Measurements from ENCODE around the gene SEPTIN8.

SEPTIN8 gene

DNA sequence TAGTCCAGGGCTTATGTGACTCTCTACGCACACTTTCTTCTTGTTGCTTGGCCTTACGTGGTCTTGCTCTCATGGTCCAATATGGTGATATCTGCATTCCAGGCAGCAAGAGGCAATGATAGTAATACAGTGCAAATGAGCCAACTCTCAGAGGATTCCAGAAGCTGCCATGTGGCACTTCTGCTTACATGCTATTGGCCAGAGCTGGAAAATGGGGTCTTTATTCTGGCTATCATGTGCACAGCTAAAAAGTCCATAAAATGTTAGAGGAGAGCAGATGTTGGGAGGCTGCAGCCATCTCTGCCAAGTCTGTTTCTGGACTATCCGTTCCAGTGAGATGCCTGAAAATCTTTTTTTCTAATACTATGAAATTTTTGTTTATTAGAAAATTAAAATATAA, 2.9 kb upstream of the SEPTIN8 start:
- no peak for DNase-seq

DNA sequence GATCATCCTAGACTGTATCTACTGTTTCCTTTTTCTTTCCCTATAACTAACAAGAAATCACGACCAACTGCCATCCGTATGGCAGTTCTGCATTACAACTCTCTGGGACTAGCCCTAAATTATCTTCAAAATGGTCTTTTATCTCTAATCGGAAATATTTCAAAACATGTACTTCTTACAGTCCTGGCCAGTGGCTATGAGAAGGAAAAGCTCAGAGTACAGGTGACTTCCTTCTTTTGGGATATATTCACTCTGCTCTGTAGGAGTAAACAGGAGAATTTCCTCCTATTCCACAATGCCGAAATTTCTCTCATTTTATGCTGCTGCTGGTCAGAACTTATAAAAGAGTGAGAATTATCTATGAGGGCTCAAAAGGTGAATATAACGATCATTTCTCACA, 1.8 kb upstream of the SEPTIN8 start:
- no peak for DNase-seq

DNA sequence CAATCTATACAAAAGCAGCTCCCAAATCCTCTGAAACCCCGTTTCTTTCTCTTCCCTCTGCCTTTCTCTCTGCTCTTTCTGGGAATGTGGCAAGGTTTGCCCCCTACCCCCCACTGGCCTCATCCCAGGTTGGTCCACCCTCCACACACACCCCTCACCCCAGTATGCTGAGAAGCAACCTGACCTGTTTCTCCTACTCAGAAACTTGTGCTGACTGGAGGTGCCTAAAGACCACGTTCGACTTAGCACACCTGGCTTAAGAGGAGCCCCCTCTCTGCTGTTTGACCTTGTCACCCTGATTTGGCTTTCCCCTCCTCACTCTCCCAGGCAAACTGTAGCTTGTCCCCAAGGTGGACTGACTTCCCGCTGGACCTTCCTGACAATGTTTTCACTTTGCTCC, 1.1 kb upstream of the SEPTIN8 start:
- no peak for DNase-seq

DNA sequence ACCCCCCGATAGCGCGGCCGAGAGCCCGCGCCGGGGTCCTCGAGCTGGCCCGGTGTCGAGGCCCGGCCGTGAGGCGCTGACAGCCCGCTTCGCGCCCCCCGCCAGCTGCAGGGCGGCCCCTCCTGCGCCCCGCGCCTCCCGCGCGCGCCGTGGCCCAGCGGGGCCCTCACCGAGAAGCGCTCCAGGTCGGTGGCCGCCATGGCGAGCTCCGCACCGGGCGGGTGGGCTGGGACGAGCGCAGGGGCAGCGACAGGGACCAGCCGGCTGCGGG, 166 bp downstream of the SEPTIN8 start:
- no peak for DNase-seq

DNA sequence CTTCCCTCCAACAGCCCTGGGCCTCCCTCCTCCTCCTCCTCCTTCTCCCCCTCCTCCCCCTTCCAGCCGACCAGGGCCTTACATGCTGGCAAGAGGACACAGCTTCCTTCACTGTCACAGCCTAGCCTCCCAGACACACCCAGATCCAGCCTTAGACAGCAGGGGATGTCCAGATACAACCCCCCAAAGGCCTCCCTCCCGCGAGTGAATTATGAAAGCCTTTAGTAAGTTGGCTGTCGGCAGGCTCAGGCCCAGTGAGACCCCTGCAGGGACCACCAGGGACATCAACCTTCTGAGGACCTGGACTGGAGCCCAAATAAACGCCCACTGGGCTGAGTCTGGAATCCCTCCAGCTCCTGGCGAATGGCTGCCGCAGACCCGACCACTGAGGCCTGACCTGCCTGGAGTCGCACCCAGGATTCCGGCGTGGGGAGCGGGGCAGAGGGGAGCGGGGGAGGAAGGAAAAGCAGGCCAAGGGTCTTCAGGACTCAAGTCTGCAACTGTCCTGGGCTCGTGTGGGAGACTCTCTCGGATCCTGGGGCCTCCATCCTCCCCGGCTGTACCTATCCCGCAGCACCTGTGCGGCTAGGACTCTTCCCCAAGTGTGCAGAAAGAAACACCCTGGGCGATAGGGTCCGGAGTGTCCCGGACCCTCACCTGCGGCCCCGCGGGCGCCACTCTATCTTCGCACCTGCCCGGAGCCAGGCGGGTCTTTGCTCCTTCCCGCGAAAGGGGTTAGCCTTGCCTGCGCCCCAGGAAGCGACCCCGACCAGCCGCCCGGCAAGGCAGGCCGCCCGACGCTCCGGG, 705 bp downstream of the SEPTIN8 start:
- no peak for DNase-seq

DNA sequence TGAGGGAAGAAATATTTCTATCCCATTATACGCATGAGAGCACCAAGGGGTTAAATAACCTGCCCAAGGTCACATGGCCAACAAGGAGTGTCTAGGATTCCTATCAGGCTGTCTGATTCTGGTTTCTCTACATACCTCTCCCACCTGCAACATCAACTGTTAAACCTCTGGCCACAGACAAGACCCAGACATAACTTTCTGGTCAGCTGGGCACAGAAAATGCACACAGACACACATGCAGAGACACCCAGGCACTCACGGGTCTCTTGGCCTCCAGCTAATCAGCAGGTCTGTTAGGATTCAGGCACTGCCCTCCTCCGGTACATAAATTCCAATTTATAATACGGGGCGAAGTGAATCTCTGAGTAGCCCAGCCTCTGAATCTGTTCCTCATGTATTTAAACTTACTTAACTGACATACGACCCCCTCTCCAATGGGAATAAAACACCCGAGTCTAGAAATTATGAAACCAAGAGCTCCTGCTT, 1.5 kb downstream of the SEPTIN8 start:
- DNase-seq, result no peak

DNA sequence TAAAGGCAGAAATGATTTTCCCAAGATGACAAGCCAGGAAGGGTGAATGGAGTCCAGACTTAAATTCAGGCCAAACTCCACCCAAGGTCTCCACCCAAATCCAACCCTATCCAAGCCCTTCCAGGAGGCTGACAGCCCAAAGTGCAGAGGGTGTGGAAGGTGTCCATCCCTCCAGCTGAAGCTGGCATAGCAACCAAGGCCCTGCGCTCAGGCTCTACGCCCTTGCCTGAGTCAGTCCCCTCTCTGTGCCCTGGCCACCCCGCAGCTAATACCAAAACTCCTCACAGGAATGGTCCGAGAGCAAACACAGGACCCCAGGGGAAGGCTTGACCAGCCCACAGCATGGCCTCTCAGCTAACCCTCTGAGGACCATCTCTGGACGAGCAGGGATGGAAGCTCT, 2.1 kb downstream of the SEPTIN8 start:
- DNase-seq, result no peak

DNA sequence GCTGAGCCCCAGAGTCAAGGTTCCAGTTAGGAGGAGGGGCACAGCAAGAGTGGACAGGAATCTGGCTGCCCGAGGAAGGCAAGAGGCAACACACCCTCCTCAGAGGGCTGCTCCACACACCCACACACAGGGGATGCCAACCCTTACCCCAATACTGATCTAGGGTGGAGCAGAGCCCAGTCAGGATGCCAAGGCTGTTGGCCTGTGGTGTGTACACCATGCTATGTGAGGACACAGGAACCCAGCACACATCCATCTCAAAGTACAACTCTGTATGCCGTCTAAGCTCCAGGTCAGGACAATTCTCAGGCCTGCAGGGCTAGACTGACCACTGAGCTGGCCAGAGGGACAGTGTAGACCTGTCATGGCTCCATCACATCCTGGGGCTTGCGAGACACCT, 2.6 kb downstream of the SEPTIN8 start:
- no peak for DNase-seq

DNA sequence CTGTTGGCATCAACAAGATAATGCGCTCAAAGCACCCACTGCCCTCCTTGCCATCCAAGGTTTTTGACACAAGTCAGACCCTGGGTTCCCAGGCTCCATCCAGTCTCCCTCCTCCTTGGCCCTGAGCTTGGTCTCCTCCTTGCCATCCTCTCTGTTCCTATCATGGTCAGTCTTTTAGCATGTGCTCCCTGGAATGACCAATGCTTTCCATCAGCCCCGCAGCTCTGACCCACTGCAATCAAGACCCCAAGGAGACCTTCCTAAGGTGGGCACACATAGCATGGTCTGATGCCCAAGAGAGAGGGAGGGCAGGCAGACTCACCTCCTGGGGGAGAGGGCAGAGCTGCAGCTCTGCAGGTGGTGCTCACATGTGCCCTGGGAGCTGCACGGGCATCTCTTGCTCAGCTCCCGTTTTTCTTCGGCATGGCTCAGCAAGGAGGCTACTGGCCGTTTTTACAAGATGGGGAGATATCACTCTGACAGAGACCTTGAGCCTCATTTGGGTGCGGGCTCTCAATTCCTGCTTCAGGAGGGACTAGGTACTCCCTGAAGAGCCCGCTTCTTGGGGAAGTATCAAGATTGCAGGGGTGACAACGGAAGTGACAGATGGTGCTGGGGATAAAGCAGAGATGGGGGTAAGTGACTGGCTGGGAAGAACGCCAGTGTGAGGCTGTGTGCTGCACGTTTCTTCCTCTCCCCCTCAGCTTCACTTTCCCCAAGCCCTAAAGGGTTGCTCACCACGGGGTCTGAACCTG, 3.3 kb downstream of the SEPTIN8 start:
- no peak for DNase-seq

DNA sequence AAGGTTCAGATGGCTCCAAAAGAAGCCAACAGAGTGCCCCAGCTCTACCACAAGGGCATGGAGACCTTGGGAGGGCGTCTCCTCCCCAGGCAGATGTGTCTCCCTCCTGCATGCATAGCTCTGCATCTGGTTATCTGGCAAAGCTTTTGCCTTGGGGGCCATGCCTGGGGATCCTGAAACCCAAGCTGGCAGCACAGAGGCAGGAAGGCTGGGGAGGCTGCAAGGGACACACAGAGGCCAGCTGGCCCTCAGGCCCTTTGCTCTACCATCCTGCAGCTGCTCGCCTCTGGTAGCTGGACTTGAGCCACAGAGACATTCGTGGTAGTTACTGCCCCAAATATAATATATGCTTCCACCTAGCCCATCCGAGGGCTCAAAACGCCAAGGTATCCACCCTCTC, 3.9 kb downstream of the SEPTIN8 start:
- DNase-seq, result no peak

DNA sequence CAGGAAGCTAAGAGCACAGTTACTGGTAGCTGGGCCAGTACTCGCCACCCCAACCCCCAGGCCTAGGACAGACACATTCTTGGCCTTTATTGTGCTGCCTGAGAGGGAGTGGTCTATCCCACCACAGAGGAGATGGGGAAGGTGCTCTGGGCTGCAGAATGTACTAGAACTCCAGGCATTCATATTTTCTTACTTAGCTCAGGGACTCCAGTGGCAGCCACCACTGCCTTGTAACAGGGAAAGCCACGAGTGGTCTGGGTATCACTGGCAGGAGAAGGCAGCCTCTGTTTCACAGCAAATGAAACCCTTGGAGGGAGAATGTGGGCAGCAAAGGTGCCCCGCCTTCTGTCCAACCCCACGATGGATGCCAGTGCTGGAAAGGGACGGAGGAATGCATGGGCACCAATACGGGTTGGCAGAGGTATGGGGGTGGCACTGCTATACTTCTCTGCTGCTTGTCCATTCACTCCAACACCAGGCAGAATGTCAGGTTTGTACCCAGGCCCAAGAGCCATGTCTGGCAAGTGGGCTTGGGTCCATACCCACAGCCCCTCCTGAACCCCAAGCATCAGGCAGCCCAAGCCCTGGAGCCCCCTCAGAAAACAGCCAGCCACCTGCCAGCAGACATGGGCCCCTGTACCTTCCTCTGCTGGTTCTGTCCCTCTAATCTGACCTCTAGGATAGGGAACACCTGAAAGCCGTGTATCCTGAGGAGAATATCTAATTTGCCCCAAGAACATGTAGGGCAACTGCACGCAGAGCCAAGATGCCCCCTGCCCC, 4.6 kb downstream of the SEPTIN8 start:
- no peak for DNase-seq

DNA sequence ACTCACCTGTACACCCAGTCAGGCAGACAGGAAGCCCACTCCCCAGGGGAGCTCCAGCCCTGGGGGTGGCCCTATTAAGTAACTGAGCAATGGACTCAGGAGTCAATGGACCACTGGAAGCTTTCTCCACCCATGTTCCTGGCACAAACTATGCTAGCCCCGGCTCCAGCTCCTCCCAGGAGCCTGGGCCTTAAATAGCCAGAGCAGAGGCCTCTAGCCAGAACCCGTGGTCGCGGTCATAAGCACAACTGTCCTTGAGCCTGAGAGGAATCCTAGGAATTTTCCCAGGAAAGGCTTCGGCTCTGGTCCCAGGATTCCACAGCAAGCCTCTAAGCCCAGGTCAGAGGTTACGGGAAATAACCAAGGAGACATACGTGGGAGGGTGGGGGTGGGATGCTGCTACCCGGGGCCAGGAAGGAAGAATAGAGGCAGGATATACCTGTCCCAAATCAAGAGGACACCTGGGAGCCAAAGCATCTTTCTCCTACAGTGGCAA, 5.5 kb downstream of the SEPTIN8 start:
- DNase-seq, result no peak

DNA sequence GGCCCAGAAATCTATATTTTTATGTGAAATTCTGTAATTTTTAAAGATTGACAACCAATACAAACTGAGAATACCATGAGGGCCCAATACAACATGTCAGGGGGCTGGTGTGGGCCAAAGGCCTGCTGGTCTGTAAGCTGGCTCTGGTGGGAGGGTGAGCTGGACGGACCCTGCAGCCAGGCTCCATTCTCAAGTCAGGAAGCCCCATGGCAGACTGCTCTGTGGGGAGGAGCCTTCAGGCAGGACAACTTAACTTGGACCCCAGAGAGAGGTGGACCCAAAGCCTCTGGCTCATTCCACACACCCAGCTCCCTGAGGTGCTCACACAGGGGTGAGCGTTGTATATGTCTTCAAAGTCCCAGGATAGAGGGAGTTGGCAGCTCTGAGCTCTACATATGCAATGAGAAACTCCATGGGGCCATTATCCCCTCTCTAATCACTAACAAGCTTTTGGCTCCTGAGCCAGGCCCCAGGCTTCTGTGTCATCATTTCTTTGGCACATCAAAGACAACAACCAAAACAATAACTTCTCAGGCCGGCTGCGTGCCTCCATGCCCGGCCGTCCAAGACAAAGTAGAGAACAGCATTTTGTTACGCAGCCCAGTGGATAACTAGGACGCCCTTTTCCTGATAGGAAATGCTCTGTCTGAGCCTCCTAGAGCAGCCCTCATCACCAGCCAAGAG, 6.4 kb downstream of the SEPTIN8 start:
- DNase-seq, result no peak

DNA sequence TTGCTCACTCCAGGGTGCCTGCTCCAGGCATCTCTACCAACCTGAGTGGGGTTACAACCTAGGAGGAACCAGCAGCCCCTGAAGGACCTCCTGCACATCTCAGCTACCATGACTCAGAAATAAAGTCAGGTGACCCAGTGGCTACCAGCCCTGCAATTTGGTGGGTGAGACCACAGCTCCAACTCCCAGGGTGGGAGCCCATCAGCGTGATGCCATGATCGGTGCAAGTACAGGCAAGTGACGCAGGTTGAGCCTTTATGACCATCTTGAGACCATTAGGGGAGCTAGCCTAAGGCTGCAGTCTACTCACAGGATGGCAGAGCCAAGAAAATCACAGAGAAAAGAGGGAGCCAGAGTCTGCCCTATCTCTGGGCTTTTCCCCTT, 8.6 kb downstream of the SEPTIN8 start:
- DNase-seq, result no peak

DNA sequence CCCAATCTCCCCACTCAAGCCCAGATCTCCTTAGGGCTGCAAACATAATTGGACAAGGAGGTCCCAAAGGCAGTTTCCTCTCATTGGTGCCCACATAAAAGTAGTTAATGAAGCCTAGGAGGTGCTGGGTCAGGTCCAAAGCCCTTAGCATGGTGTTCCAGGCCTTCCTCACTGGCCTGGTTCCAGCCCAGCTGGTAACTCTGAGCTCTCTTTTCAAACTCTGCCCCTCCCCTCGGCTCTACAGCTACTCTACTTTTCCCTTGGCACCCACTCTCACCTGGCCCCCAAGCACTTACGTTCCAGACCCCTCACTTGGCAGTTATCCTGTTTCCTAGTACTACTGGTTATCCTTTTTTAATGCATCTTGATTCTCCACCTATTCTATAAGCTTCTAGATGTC, 9.9 kb downstream of the SEPTIN8 start:
- DNase-seq, result no peak

DNA sequence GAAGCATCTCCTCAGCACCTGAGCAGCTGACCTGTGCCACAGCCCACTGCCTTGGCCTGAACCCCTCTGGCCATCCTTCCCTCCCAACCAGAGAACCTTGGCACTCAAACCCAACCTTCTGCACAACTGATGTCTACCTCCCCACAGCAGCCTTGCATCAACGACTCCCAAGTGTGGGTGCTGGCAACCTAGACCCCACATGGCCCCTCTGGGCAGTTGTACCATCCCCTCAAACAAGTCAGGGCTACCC, 10.3 kb downstream of the SEPTIN8 start:
- no peak for DNase-seq

DNA sequence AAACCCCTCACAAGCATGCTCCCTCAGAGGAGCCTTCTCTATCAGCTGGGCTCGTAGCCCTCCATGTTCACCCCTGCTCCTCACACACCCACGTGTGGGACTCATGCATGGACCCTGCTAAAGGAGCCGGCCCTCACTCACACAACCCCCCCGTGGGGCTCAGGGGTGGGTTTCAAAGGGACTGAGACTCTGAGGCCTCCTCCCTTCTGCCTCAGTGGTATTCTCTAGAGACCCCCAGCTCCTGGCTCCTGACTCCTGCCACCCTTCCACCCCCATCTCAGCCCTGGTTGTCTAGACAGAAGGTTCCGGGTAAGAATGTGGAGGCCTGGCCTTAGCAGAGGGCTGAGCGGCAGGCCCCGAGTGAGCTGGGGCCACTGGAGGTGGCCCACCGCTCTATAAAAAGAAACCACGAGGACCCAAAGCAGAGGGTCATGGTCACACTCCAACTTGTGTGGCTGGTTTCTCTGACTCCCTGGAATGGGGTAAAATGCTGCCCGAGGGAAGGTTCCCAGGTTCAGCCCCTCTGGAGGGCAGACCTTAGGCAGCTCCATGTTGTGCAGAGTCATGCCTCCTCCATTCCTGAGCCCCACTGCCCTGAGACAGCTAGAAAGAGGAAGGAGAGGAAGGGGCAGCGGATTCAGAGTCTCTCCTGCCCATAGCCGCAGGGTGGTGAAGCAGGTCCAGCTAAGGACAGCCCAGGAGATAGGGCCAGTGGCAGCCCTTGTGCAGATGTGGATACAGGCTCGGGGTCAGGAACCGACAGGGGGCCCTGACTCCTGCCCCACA, 10.8 kb downstream of the SEPTIN8 start:
- no peak for DNase-seq

DNA sequence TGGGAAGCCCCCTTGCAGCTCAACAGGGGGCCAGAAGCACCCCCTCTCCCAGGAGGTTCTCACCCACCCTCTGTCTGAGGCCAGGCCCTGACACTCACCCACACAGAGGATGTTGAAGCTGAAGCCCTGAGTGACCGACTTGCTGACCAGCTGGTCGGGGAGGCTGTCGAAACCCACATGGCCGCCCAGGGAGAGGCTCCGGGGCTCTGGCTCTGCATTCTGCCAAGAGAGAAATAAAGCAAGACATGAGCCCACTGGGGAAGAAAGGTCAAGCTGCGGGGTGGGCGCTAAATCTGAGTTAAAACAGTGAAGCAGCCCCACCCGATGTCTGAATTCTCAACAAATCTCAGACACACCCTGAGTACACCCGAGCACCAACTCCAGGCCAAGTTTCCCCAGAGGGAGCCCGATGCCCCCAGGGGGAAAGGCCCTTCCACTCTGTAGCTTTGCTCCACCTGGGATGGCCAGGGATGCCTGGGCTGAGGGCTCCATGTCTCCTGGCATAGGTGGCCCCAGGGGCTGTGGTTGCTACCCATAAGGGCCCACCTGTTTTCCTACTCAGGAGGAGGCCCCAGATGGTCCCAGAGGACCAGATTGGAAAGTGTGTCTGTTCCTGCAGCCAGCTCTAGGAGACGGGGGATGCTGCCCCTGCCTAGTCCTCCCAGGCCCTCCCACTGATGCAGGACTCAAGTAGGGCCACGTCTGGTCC, 11.6 kb downstream of the SEPTIN8 start:
- no peak for DNase-seq

DNA sequence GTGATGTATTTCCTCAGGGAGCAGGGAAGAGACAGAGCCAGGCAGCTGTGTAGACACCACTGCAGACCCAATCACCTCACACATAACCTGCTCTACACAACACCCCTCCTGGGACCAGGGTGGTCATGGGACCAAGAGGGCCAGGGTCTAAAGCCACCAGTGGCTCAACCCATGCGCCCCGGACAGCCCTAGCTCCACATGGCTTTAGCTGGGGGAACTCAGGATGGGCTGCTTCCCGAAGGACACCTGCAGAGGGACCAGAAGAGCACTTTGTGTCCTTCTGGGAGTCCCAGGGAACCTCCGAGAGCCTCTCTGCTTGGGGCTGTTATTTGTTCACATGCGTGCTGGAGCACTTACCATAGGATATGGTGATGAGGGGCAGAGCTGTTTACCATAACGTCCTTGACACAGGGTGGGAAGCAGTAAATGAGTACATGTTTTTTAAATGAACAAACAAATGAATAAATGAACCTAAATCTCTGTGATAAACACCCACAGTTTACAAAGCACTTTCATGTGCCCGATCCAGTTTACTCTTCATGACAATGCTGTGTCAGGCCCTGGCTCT, 12.3 kb downstream of the SEPTIN8 start:
- DNase-seq, result no peak

DNA sequence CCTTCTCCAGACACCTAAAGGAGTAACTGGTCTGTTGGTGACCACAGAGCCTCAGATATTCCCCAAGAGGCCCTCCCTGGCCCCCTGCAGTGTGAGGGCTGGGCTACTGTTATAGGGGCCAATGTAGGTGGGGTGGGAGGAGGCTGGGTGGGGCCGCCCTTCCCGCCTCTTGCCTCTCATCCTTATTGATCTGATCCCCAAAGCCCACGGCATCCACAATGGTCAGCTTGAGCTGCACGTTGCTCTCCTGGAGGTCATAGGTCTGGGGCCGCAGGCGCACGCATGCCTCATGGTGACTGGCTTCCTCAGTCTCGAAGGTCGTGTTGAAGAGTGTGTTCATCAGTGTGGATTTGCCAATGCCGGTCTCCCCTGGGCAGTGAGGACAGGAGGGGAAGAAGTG, 13.0 kb downstream of the SEPTIN8 start:
- no peak for DNase-seq

DNA sequence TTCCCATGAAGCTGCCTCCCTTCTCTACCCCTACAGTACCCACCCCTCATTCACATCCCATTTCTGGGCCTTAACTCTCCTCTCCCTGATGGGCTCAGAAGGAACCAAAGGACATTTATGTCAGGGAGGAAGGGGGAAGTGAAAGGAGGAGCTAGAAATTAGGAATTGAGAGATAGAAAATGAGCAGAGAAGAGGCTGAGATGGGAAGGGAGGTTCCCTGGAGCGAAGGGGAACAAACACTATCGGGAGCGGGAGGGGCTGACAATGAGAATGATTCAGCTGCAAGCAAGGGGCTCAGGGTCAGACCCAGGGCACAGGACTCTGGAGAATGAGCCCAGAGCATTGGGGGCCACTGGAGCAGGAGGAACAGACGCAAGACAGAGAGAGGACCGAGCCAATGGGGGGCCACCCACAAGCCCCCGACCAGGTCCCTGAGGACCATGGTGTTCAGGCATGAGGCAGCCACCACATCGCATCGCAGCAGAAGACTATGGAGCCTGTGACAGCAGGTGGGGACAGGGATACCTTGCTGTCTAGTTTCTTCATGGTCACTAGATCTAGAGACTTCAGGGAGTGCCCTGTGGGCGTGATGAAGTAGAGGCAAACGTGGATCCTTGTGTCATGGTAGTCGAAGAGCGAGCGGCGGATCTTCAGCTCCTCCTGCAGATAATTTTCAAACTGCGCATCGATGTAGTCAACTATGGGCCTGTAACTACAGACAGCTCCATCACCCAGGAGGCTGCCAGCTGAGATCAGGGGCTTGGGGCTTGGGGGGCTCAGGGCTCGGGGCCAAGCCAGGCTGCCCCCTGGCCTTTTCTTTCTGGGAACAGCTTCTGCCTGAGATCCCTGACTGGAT, 13.6 kb downstream of the SEPTIN8 start:
- no peak for DNase-seq
